ENCODE results near the gene YPEL3.

The YPEL3 gene

GRCh38 chr16:30095166-30096078 is 591 bp downstream of the YPEL3 start:
- peak overlapping the region; percentile 48 for H3K4me3 ChIP-seq (ENCODE audit: control insufficient read depth, low read depth, low read length)
- TF ChIP-seq, protein P1, sequence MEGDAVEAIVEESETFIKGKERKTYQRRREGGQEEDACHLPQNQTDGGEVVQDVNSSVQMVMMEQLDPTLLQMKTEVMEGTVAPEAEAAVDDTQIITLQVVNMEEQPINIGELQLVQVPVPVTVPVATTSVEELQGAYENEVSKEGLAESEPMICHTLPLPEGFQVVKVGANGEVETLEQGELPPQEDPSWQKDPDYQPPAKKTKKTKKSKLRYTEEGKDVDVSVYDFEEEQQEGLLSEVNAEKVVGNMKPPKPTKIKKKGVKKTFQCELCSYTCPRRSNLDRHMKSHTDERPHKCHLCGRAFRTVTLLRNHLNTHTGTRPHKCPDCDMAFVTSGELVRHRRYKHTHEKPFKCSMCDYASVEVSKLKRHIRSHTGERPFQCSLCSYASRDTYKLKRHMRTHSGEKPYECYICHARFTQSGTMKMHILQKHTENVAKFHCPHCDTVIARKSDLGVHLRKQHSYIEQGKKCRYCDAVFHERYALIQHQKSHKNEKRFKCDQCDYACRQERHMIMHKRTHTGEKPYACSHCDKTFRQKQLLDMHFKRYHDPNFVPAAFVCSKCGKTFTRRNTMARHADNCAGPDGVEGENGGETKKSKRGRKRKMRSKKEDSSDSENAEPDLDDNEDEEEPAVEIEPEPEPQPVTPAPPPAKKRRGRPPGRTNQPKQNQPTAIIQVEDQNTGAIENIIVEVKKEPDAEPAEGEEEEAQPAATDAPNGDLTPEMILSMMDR (conservative IDR thresholded peaks at IDR 0.05; ENCODE audit: control insufficient read depth, insufficient read depth, low read depth, low read length) = no peak
- DNase-seq (ENCODE audit: low read depth) = no peak

GRCh38 chr16:30094541-30095165 is 1.4 kb downstream of the YPEL3 start:
- no peak overlapping the region for H3K4me3 ChIP-seq (ENCODE audit: control insufficient read depth, low read depth, low read length)
- TF ChIP-seq, protein P1 (conservative IDR thresholded peaks at IDR 0.05; ENCODE audit: control insufficient read depth, insufficient read depth, low read depth, low read length) = no peak
- DNase-seq (ENCODE audit: low read depth) = no peak

GRCh38 chr16:30092373-30093010 is 3.5 kb downstream of the YPEL3 start:
- peak overlapping the region; percentile 56 for H3K4me3 ChIP-seq (ENCODE audit: control insufficient read depth, low read depth, low read length)
- TF ChIP-seq, protein P1 (conservative IDR thresholded peaks at IDR 0.05; ENCODE audit: control insufficient read depth, insufficient read depth, low read depth, low read length) = peak; percentile 65
- DNase-seq (ENCODE audit: low read depth) = peak; percentile 81

DNA sequence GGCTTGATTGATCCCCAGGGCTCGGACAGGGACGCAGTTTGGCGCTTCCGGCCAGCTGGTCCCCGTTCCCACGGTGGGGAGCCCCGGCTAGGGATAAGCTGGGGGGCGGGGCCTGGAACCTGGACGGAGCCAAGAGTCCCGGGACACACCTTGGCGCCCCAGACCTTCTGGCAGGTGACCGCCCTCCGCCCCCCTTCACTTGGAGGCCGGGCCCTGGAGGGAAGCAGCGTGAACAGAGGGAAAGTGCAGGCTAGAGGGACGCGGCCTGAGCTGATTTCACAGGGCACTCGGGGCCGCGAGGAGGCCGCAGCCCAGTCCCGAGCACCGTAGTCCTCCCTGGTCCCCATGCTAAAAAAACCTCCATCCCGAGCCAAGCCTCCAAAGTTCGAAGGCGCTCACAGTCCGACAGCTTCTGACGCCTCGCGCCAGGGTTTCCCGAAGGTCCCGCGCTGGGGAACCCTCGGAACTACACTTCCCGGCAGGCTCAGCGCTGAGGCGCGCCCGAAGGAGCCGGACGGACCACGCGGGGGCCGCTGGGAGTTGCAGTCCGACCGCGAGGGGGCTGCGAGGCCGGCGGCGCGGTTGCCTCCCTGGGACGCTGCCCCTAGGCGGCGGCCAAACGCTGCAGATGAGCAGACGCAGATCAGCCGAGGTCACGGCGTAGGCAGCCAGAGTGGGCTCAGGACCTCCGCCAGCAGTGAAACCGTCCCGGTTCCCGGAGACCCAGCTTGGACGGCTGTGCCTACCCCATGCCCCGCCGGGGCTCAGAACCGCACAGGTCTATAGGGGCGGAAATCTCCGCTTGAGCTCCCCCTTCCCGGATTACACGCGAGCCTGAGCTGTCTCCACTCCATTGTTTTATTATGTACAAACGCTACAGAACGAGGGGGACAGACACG is 4.3 kb downstream of the YPEL3 start, which contains the start of gene TBX6:
Gene TBX6 (minus strand): TSS at position 451 of the 899 bp plus-strand sequence. CDS start 731 bp downstream, outside the sequence.
- peak; percentile 84 for DNase-seq (ENCODE audit: low read depth)
- H3K4me3 ChIP-seq (ENCODE audit: control insufficient read depth, low read depth, low read length) = peak within 1 kb of the TSS; percentile 56
- TF ChIP-seq, protein P1 (conservative IDR thresholded peaks at IDR 0.05; ENCODE audit: control insufficient read depth, insufficient read depth, low read depth, low read length) = peak; percentile 52

- H3K4me3 ChIP-seq (ENCODE audit: control insufficient read depth, low read depth, low read length) = no peak overlapping the region
- TF ChIP-seq, protein P1 (conservative IDR thresholded peaks at IDR 0.05; ENCODE audit: control insufficient read depth, insufficient read depth, low read depth, low read length) = no peak
- DNase-seq (ENCODE audit: low read depth) = no peak
Measured at GRCh38 chr16:30090610-30091331, 5.2 kb downstream of the YPEL3 start.

Data from fibroblast of mammary gland (primary cell).